HG03045 (cell line): ENCODE results near the gene MAGEB17.

Source experiments
- ATAC-seq: cut with Tn5 transposase; IDR thresholded peaks from one replicate; pipeline ENCODE4 v1.9.1; 2021; ENCODE audit warnings: mild to moderate bottlenecking, moderate library complexity; ENCODE audit not compliant: unreplicated experiment

Gene MAGEB17

DNA sequence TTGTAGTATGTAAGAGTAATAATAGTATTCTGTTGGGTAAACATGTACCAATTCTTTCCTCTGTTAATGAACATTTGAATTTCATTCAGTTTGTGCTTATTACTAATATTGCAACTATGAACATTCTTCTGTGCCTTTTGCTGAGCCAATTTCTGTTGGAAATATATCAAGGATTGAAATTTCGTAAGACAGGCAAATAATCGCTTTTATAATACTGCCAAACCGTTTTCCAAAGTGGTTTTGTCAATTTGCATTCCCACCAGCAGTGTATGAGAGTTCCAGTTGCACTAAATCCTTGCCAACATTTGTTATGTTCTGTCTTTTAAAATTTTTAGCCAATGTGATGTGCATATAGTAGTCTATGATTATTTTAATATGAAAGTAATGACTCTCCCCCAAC, 38.6 kb downstream of the MAGEB17 start:
- no peak for ATAC-seq

DNA sequence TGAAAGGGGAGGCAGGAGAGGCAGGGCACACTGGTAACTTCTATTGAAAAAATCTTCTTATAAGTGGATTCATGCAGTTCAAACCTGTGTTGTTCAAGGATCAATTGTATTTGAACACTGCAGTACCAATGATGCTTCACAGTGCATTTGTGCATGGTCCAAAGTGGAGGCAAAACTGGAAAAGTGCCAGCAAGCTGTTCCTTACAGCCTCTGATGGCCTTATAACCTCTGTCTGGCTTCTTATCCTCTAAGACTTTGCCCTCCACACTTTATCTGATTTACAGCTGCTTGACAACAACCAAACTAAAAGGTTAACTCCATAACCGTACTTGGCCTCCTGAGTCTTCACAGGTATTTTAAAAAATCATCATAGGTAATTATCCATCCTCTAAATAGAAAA, 40.4 kb downstream of the MAGEB17 start:
- no peak for ATAC-seq

DNA sequence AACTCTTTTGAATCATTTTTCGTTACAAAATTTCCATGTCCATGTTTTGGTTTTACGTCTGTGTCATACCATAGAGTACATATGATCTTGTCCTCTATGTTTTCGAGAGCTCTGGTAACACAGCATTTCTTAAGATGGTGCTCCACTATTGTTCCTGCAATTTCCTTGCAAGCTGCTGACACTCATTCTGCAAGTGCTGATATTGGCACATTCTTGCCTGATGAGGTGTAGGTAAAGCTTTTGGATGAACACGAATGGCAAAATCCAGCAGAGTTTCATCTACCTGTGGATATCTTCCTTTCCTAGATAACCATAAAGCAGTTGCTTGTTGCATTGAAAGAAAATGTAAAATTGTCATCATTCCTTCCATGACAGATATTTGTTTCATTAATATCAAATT, 41.3 kb downstream of the MAGEB17 start:
- no peak for ATAC-seq

DNA sequence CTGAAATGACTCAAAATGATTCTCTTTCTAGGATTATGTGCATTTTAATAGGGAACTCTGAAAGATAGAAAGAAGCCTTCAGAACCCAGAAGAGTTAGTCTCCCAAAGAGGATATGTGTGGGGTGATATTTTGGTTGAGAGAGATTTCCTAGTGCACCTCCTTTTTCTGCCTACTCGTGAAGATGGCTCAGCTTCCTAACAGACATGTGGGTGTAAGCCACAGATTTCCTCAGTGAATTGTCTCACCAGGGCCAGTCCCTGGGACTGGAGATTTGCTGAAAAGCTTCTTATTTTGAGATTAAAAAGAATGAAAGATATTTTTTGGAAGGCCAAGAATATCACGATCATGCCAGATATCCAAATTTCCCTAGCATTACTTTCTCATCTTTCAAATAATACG, 42.8 kb downstream of the MAGEB17 start:
- no peak for ATAC-seq

DNA sequence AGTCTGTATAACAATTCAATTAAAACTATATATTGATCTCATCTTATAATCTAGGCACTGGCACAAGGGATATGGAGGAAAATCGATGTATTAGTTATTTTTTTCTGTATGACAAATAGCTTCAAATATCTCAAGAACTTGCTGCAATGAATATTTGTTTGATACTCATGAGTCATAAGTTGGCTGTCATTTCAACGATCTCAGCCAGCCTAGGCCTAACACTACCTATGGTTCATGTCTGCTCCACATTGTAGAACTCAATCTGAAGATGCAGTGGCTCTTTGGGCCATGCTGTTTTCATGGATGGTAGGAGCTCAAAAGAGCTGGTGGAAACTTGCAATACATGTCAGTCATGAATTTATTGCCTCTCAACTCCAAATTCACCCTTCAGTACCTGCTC, 44.7 kb downstream of the MAGEB17 start:
- ATAC-seq: no peak

DNA sequence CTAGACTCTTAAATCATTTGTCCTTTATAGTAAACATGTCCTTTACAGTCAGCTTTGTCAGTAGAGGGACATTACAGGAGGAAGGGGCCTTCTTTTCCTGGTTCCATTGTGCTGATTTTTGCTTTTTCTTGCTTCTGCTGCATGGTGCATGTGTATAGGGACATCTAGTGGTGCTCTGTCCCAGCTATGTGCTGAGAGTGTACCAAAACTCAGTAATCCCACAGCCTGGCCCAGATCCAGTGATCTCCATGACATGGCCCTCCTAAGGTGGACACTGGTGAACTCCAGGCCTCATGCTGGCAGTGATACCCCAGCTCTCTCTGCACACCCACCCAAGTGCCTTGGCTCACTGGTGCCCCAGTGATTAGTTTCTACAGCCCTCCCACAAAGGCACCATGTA, 45.2 kb downstream of the MAGEB17 start:
- ATAC-seq: no peak

DNA sequence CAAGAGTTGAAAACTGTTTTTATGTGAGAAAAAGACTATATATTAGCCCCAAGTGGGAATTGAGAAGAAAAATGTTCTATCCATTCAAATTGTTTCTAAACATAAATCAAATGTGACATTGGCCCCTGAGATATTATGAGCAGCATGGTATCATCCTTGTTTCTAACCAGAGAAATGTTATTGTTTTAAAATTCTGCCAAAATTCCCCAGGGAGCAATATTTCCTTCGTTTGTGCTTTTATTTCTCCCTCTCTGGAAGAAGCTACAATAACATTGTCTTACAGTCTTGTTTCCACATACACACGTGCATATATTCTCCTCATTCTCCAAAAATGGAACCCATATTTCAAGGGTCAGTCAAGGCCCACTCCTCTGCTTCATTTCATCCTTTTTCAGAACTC, 46.7 kb downstream of the MAGEB17 start:
- ATAC-seq: no peak

DNA sequence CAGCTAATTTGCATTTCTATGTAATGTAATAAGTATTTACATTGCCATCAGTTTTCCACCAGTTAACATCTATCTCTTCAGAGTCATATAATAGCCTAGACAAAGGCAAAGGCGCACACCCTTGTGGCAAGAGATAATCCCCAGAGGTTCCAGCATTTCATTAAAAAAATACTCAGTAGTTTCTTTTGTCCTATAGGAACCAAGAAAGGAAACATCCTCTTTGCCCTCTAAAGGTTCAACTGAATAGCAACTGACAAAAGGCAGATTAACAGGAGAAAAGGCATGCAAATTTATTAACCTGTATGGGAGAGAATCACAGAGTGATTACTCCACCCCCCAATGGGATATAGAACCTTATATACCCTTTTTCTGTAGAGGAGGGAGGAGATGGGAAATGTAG, 48.4 kb downstream of the MAGEB17 start:
- ATAC-seq: no peak
